Measurements from ENCODE around the gene TMEM61.

Gene TMEM61

GRCh38 chr1:54986025-54986424, 5.6 kb downstream of the TMEM61 start:
- DNase-seq: no peak

- no peak for DNase-seq
These were observed 6.1 kb downstream of the TMEM61 start for GRCh38 chr1:54986533-54986932.

GRCh38 chr1:54987427-54987826, 7.0 kb downstream of the TMEM61 start:
- no peak for DNase-seq

GRCh38 chr1:54987919-54988705, 7.7 kb downstream of the TMEM61 start:
- no peak for DNase-seq

- DNase-seq: no peak
These were observed 8.5 kb downstream of the TMEM61 start for GRCh38 chr1:54988975-54989374.

GRCh38 chr1:54989473-54989872, 9.0 kb downstream of the TMEM61 start:
- DNase-seq: no peak

- no peak for DNase-seq
These were observed 9.8 kb downstream of the TMEM61 start for GRCh38 chr1:54989968-54990810.

GRCh38 chr1:54990916-54991315, 10.5 kb downstream of the TMEM61 start:
- no peak for DNase-seq

- no peak for DNase-seq
These were observed 11.5 kb downstream of the TMEM61 start for GRCh38 chr1:54991939-54992338.

- no peak for DNase-seq
These were observed 12.7 kb downstream of the TMEM61 start for GRCh38 chr1:54993140-54993539.

GRCh38 chr1:54994355-54994990, 14.0 kb downstream of the TMEM61 start:
- no peak for DNase-seq

- DNase-seq: no peak
These were observed 14.8 kb downstream of the TMEM61 start for GRCh38 chr1:54995013-54995760.

GRCh38 chr1:54995835-54996234, 15.4 kb downstream of the TMEM61 start:
- no peak for DNase-seq

- peak; percentile 73 for DNase-seq
These were observed 16.0 kb downstream of the TMEM61 start for GRCh38 chr1:54996359-54996868.

- no peak for DNase-seq
These were observed 16.7 kb downstream of the TMEM61 start for GRCh38 chr1:54996869-54997710.

- no peak for DNase-seq
These were observed 17.2 kb downstream of the TMEM61 start for GRCh38 chr1:54997711-54997986.

- no peak for DNase-seq
These were observed 17.7 kb downstream of the TMEM61 start for GRCh38 chr1:54998100-54998499.

GRCh38 chr1:54998677-54999076, 18.2 kb downstream of the TMEM61 start, which contains the start of gene BSND:
TSS of gene BSND (plus strand) at chr1:54998933. CDS start at chr1:54999187, 254 bp downstream.
- no peak for DNase-seq

GRCh38 chr1:55000110-55001085, 20.0 kb downstream of the TMEM61 start:
- DNase-seq: no peak

- no peak for DNase-seq
These were observed 20.9 kb downstream of the TMEM61 start for GRCh38 chr1:55001311-55001710.

GRCh38 chr1:55002686-55003085, 22.3 kb downstream of the TMEM61 start:
- no peak for DNase-seq

All from activated CD8-positive, alpha-beta memory T cell treated with anti-CD3 and anti-CD28 coated beads, Interleukin-2, amount 50 U/mL, for 4 hours (primary cell).